Osteocyte (in vitro differentiated cells): ENCODE data around the gene SETX. TPM values are rescaled to one million over a fixed set of nuclear protein-coding genes. Genes with fewer than 3 reads are reported as not detected.
A peak's percentile ranks its signal among the peaks of the same experiment; 100 is the strongest.
"Not testable (repeated sequence)": the region's sequence is repeated elsewhere in the genome, so short reads cannot be mapped to it uniquely, and the experiment has no call there.

Source experiments
- DNase-seq: peaks from one replicate; pipeline ENCODE4 v3.0.0; 2021; ENCODE audit warnings: mixed read lengths; ENCODE audit not compliant: unreplicated experiment; ENCODE audit errors: extremely low spot score
- H3K27ac Mint-ChIP-seq: one replicate; pipeline ENCODE4 v1.8.0; 2021; ENCODE audit warnings: mild to moderate bottlenecking, mixed read lengths; ENCODE audit not compliant: unreplicated experiment
- H3K27me3 Mint-ChIP-seq: one replicate; pipeline ENCODE4 v1.8.0; 2021; ENCODE audit warnings: mixed read lengths; ENCODE audit not compliant: unreplicated experiment
- H3K36me3 Mint-ChIP-seq: one replicate; pipeline ENCODE4 v1.8.0; 2021; ENCODE audit warnings: mixed read lengths; ENCODE audit not compliant: unreplicated experiment
- H3K4me1 Mint-ChIP-seq: one replicate; pipeline ENCODE4 v1.8.0; 2021; ENCODE audit warnings: mixed read lengths; ENCODE audit not compliant: unreplicated experiment
- H3K4me3 Mint-ChIP-seq: one replicate; pipeline ENCODE4 v1.8.0; 2021; ENCODE audit warnings: mild to moderate bottlenecking, moderate library complexity, mixed read lengths; ENCODE audit not compliant: unreplicated experiment
- H3K9me3 Mint-ChIP-seq: one replicate; pipeline ENCODE4 v1.8.0; 2021; ENCODE audit warnings: mixed read lengths; ENCODE audit not compliant: unreplicated experiment
- total RNA-seq: library from RNA; stranded (reverse); gene quantifications from 2 replicates; pipeline ENCODE4 v1.2.1, GENCODE V29; 2021
- TF ChIP-seq, protein P1 (sequence below): fragments of 200-600 bp; sonication (generic); IDR thresholded peaks from 2 replicates; pipeline ENCODE4 v1.5.0; 2021; ENCODE audit warnings: antibody characterized with exemption, mild to moderate bottlenecking, moderate library complexity

SETX gene
- total RNA-seq, 1 donor from 2014 or later, result 53.6 TPM

DNA sequence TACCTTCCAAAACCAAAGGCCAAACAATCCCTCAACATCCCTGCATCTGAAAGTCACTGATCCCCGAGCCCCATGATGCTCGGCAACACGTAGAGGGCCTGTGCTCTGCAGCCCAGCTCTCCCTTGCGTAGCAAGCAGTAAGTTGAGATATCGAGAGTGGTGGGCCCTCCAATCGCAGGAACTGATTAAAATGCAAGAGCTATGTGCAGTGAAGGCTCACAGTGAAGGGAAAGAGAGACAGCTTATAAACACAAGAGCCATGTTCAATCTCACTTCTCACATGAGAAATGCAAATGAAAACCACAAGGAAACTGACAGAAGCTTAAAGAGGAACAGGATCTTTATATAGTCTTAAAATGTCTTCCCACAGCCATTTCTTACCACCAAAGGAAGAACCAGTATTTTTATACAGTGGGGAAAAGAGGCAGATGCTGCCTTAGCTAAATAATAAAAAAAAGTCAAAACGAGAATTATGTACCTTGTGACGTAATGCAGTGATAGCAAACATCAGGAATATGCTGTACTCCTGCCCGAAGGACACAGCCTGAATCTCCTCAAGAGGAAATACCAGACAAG lies 27.3 kb upstream of the SETX start:
- no peak for DNase-seq
- Mint-ChIP-seq H3K36me3 (peaks cover 37% of the 10 kb centered on the region), H3K4me3 (no peak overlapping the region), H3K27me3 (no peaks in the 10 kb centered on the region), H3K9me3 (no peaks in the 10 kb centered on the region), H3K4me1 (no peaks in the 10 kb centered on the region), H3K27ac (no peak overlapping the region)
- TF ChIP-seq, protein P1, sequence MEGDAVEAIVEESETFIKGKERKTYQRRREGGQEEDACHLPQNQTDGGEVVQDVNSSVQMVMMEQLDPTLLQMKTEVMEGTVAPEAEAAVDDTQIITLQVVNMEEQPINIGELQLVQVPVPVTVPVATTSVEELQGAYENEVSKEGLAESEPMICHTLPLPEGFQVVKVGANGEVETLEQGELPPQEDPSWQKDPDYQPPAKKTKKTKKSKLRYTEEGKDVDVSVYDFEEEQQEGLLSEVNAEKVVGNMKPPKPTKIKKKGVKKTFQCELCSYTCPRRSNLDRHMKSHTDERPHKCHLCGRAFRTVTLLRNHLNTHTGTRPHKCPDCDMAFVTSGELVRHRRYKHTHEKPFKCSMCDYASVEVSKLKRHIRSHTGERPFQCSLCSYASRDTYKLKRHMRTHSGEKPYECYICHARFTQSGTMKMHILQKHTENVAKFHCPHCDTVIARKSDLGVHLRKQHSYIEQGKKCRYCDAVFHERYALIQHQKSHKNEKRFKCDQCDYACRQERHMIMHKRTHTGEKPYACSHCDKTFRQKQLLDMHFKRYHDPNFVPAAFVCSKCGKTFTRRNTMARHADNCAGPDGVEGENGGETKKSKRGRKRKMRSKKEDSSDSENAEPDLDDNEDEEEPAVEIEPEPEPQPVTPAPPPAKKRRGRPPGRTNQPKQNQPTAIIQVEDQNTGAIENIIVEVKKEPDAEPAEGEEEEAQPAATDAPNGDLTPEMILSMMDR, result no peak

DNA sequence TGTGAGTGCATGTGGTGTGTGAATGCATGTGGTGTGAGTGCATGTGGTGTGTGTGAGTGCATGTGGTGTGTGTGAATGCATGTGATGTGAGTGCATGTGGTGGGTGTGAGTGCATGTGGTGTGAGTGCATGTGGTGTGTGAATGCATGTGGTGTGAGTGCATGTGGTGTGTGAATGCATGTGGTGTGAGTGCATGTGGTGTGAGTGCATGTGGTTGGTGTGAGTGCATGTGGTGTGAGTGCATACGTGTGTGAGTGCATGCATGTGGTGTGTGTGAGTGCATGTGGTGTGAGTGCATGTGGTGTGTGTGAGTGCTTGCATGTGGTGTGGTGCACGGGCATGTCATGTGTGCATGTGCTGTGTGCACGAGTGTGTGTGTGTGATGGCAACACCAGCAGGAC lies 23.6 kb upstream of the SETX start:
- not testable (repeated sequence) for DNase-seq, H3K4me3 Mint-ChIP-seq, H3K9me3 Mint-ChIP-seq, H3K4me1 Mint-ChIP-seq, H3K27me3 Mint-ChIP-seq, H3K27ac Mint-ChIP-seq
- peaks cover 24% of the 10 kb centered on the region for H3K36me3 Mint-ChIP-seq

DNA sequence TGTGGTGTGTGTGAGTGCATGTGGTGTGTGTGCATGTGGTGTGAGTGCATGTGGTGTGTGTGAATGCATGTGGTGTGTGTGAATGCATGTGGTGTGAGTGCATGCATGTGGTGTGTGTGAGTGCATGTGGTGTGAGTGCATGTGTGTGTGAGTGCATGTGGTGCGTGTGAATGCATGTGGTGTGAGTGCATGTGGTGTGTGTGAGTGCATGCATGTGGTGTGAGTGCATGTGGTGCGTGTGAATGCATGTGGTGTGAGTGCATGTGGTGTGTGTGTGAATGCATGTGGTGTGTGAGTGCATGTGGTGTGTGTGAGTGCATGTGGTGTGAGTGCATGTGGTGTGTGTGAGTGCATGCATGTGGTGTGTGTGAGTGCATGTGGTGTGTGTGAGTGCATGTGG lies 23.0 kb upstream of the SETX start:
- H3K27me3 Mint-ChIP-seq, result not testable (repeated sequence)
- H3K36me3 Mint-ChIP-seq, result peaks cover 20% of the 10 kb centered on the region

DNA sequence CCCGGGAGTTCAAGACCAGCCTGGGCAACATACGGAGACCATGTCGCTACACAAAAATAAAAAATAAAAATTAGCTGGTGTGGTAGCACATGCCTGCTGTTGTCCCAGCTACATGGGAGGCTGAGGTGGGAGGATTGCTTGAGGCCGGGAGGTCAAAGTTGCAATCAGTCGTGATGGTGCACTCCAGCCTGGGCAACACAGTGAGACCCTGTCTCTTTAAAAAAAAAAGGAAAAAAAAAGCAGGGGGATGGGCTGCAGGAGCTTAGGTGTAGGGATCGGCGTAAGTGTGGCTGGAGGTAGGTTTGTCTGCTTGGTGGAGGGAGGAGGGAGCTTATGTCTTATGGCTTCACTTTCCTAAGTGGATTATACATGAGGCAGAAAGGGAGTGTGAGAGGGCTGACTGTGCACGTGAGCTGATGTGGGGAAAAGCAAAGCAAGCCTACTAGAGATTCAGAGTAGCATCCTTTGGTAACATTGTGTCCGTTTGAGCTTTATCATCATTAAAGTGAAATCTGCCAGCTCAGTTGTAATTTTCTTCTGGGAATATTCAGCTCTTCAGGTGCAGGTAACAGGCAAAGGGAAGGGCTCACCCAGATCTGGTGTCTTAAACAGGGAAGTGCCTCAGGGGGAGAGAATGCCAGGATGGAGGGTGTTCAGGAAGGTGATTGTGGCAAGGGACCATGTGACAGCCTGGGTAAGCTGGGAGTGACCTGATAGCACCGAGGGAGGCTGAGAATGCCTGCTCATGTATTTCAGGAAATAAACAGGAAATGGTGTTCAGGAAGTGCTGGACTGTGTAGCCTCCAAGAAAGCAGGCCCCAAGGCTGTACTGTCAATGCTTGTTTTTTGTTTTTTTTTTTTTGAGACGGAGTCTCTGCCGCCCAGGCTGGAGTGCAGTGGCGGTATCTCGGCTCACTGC lies 17.6 kb upstream of the SETX start:
- TF ChIP-seq, protein P1, result no peak
- H3K4me1 Mint-ChIP-seq, result peaks cover 5% of the 10 kb centered on the region
- H3K27ac Mint-ChIP-seq, result peak overlapping the region; percentile 60
- peaks cover 10% of the 10 kb centered on the region for H3K36me3 Mint-ChIP-seq
- peaks cover 3% of the 10 kb centered on the region for H3K27me3 Mint-ChIP-seq
- no peak for DNase-seq
- no peak overlapping the region for H3K4me3 Mint-ChIP-seq
- H3K9me3 Mint-ChIP-seq, result no peaks in the 10 kb centered on the region

More for the DNA sequence above, 23.0 kb upstream of the SETX start:
- H3K4me3 Mint-ChIP-seq, H3K27ac Mint-ChIP-seq, H3K9me3 Mint-ChIP-seq, DNase-seq, H3K4me1 Mint-ChIP-seq: not testable (repeated sequence)

DNA sequence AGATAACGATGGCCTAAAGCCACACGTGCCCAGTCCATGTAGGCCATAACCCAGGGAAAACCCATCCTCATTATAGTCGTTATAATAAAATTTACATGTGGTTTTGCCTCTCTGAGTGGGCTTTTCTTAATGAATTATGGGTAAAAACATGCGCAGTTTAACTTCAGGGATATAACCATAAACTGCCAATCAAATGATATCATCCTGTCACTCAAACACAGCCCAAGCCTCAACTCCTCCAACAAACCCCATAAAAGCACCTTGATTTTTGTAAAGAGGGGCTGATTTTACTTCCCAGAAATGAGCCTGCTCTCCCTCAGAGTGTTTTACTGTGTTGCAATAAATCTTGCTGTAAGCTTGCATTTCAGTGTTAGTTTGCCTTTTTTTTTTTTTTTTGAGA lies 15.8 kb upstream of the SETX start:
- Mint-ChIP-seq H3K36me3 (peaks cover 4% of the 10 kb centered on the region), H3K27ac (no peak overlapping the region), H3K9me3 (no peaks in the 10 kb centered on the region), H3K27me3 (peaks cover 3% of the 10 kb centered on the region), H3K4me1 (peaks cover 5% of the 10 kb centered on the region), H3K4me3 (no peak overlapping the region)
- TF ChIP-seq, protein P1, result no peak
- DNase-seq, result no peak

DNA sequence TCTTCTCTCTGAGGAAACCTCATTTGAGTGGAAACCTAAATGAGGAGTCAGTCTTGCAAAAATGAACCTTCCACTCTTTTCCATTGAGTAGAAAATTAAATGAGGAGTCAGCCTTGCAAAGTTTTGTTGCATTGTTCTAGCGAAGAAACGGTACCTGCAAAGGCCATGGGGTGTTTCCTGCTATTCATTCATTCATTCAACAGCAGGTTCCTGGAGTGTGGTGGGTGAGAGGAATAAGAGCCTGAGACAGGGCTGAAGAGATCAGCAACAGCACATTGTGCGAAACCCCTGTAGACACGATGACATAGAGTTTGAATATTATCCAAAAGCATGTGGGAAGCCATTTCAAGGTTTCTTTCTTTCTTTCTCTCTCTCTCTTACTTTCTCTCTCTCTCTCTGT lies 14.6 kb upstream of the SETX start:
- H3K36me3 Mint-ChIP-seq, result no peaks in the 10 kb centered on the region
- H3K27me3 Mint-ChIP-seq, result peaks cover 3% of the 10 kb centered on the region
- DNase-seq, result no peak
- H3K9me3 Mint-ChIP-seq, result no peaks in the 10 kb centered on the region
- H3K27ac Mint-ChIP-seq, result no peak overlapping the region
- no peak overlapping the region for H3K4me3 Mint-ChIP-seq
- TF ChIP-seq, protein P1, result no peak
- peaks cover 5% of the 10 kb centered on the region for H3K4me1 Mint-ChIP-seq
